Stimulated activated CD8-positive, alpha-beta memory T cell treated with anti-CD3 and anti-CD28 coated beads, Interleukin-12 subunit alpha, Interleukin-12 subunit beta, amount 100 ng/mL, for 24 hours (primary cell): ENCODE measurements around the gene CDHR4.
"Not testable (repeated sequence)": the region's sequence is repeated elsewhere in the genome, so short reads cannot be mapped to it uniquely, and the experiment has no call there.

Experiments
- DNase-seq: peaks from one replicate; pipeline ENCODE4 v3.0.0-alpha.2; 2020; ENCODE audit errors: extremely low read depth

Gene CDHR4

DNA sequence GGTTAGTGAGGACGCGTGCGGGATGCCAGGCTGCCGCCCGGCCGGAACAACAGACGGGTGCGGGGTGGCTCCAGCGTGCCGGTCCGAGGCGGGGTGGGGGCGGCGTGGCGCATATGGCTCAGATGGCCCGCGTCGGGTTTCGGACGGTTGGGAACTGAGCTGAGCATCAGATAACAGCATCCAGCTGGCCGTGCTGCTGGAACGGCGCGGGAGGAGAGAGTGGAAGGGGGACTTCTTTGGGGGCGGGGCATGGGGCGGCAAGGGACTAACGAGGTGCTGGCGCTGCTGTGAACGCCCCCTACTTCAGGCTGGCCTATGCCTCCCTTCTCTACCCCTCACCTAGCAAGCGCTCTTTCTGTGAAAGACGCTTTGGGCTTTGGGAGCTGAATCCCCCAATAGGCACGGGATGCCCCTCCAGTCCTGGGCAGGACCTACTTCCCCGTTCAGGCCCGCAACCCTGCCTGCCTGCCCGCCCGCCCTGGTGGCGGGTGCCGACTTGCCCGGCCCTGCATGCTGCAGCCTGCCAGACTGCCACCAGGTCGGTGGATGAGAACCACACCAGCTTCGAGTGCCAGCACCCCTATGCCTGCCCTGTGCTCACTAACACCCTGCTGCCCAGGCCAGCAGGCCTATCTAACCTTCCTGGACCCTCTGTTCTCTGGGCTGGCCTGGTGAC, 3.9 kb upstream of the CDHR4 start:
- DNase-seq, result no peak

DNA sequence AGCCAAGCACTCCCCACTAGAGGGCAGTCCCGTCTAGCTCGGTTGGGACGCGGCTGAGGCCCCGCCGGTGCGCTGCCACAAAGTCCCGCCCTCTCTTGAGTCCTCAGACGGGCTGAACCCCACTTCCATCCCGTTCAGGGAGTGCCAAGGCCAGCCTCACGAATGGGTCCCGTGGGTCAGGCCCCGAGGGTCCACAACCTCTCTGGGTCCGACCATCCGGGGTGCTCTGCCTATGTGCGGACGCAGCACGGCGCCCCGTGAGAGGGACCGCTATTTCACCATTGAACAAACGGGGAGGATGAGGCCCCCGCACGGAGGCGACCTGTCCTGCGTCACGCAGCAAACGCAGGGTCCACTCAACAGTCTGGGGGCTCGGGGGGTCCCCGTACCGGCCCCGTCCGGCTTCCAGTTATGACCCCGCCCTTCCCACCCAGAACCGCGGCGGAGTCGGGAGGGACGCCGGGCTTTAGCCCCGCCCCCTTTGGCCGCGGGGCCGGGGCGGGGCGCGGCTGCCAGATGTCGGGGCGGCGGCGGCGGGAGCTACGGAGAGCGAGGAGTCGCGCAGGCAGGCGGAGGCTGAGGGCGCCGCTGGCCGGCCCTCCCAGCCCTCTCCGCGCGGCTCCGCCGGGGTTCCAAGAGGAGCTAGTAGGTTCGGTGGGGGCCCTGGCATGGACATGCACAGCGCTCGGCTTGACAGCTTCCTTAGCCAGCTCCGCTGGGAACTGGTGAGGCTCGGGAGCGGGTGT, 3.2 kb upstream of the CDHR4 start, which contains the start of gene INKA1:
Gene INKA1 (plus strand): TSS at position 543 of the 746 bp plus-strand sequence. CDS start 132 bp downstream, at position 675.
- peak; percentile 66 for DNase-seq

DNA sequence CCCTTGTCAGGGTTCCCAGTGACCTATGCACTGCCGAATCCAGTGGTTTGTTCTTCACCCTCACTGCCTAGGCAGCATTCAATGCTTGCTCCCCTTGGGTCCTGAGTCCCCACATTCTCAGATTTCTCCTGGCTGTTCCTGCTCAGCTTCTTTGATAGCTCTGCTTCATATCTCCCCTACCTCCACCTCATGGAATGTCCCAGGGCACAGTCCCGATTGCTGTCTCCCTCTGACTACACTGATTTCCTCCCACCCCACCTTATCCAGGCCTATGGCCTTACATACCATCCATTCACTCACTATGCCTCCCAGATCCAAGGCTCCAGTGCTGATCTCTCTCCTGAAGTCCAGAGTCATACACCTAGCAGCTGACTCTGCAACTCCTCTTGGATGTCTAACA, 1.5 kb upstream of the CDHR4 start:
- no peak for DNase-seq

DNA sequence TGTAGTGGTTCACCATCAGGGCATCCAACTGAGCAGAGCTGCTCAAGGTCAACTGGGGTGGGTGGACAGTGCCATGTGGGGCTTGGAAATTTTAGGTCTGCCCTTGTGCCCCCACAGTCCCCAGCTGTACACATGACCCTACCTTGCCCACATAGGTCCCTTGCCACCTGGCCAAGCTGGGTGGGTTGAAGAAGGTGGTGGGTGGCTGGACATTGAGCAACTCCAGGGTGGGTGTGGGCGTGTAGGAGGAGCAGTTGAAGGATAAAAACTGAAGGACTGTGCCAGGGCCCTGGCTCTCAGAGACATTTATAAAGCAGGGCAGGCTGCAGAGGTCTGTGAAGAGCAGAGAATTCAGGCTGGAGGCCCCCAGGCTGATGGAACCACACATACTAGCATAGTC, 568 bp downstream of the CDHR4 start:
- DNase-seq, result no peak

DNA sequence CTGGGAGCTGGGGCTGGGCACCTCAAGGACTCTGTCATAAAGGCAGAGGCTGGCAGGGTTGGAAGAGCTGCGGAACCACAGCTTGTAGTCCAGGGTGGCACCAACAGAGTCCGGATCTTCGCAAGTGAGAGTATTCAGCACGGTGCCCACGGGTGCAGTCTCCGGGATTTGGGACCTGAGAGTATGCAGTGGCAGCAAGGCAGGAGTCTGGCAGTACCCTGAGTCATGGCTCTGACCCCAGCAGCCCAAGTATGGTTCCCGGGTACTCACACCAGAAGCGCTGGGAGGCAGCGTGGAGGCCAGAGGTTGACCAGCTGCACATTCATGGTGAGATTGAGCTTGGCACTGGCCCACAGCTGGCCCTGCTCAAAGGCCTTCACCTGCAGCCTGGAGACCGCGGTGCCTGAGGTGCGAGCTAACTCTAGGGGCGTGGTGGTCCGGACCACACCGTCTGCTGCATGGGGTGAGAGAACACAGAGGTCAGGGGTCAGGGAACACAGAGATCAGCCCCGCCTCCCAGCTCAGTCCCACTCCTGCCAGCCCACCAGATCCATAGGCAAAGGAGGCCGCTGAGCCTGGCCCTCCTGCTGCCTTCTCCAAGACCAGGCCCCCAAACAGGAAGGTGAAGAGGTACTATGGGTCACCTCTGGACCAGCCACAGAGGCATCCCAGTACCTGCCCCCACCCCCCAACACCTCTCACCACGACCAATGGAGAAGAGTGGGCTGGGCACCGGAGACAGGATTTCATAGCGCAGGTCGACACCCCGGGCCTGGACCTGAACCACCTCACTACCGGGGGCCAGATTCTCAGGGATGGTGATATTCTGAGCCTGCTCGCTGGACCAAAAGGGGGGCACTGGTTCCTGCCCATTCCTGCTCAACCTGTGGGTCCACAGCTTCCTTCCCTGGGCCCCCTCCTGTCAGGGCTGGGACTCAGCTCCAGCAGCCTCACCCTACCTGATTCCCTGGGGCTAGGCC, 4.5 kb downstream of the CDHR4 start:
- DNase-seq, result no peak

DNA sequence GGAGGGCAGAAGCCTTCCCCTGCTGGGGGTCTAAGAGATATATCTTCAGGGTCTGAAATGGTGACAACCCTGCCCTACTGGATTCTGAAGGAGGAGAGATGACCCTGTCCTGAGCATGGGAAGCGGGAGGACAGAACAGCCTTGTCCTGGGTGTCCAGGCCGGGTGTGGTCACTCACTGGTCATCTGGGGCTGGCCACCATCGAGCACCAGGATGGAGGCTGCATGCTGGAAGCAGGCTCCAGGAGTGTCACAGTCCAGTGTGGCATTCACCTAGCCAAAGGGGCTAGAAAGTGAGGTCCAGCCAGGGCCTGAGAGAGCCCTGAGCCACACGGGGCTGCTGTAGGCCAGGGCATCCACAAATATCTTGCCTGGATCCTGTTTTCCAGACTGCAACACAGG, 5.2 kb downstream of the CDHR4 start:
- DNase-seq, result no peak

DNA sequence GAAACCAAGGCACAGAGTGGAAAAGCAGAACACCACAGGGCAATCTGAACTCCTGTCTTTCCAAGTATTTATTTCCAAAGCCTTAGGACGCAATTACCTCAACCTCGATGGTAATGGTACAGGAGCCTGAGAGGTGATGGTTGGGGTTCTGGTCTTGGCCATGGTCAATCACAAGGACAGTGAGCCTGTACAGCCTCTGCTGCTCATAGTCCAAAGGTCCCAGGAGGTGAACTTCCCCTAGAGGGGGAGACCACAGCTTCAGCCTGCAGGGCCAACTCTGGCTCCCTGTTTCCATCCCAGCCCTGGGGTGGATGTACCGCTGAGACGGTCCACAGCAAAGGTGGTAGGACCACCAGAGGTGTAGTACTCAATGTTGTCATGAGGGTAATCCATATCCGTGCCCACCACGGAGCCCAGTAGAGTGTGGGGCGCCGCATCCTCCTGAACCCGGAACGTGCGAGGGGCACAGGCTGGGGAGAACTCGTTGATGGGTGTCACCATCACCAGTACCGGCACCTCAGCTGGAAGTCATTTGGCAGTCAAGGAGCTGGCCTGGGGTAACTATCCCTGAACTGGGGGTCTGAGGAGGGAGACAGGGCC, 6.1 kb downstream of the CDHR4 start:
- DNase-seq, result no peak

DNA sequence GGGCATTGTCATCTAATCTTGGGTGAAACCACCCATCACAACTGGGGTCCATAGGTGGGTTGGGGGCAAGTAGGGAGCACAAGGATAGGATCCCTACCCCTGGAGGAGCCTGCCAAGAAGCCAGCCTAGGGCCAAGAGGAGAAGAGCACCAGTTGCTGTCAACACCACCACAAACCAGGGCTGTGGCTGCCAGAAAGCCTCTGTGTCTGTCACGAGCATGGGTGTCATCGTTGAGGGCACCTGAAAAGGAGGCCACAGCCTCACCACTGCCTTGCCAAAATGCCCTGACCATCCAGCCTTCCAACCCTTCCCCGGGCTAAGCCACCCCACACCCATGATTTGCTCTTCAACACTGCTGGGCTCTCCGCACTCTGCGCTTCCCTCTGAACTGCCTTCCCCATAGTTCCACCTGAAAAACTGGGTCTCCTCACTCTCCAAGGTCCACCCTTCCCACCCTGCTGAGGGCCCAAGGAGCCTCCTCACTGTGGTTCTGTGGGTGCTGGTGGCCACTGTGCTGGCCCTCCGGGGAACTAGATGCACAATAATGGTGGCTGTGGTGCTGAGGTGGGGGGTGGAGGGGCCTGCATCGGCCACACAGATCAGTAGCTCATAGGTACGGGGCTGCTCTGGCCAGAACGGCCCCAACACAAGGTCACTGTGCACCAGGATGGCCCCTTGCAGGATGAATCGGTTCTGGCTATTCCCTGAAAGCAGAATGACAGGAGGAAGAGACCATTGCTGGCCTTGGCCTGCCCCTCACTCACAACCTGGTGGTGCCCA, 7.1 kb downstream of the CDHR4 start:
- DNase-seq, result no peak

DNA sequence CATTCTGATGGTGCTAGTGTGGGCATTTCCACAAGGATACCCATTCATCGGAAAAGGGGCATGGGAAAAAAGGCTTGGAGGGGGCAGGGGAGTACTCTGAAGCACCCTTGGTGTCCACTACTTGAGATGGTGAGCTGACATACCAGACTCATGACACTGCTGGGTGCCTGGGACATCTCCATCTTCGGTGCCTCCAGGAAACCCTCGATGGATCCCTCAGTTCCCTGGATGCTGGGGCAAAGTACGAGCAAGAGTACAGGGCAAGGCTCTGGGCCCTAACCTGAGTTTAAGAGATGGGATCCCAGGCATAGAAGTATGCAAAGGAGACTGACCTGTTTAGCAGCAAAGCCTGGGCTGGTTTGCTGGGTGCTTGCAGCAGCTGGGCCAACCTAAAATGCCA, 8.1 kb downstream of the CDHR4 start:
- DNase-seq, result no peak

DNA sequence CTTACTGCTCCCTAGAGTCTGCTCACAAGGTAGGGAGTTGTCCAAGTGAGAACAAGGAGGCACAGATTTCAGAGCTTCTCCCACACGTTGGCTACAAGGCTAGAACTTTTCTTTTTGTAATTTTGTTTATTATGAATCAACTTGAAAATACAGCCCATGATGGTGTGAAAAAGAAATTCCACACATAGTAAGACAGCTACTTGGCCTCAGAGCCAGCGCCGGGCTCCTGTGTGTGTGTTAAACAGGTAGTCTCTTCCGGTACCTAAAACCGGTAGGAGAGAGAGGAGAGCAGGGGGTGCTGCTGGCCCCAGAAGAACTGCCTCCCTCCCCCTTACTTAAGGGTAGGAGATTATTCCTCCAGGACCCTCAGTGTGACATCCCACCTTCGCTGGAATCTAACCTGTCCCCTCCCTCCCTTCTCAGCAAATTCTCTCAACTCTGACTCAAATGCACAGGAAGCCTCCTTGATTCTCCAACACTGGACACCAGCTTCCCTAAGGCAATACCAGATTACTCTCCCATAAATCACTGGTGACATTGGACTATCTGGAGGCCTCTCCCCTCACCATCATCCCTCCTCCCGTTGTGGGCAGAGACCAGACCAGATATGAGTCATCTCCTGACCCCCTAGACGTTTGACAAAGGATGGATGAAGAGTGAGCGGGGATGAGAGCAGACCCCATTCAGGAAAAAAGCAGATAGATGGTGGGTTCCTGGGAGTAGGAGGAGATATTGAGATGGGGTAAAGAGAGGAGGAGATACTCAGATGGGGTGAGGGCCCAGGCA, 8.9 kb downstream of the CDHR4 start:
- DNase-seq, result no peak

DNA sequence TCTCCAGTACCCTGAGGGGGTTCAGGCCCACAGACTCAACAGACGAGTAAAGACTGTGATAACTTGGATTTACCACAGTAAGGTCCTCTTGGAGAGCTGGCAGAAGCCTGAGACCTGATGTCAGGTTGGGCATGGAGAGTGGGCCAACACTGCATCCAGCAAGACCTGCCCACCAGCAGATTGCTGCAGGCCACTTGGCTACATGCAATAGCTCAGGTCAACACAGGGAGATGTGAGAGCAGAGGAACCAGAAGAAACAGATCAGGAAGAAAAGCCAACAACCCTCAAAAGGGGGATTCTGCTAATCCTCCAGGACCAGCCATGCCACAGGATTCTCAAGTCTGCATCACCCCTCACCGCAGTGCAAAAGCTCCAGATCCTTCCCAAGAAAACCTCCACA, 11.6 kb downstream of the CDHR4 start:
- no peak for DNase-seq

DNA sequence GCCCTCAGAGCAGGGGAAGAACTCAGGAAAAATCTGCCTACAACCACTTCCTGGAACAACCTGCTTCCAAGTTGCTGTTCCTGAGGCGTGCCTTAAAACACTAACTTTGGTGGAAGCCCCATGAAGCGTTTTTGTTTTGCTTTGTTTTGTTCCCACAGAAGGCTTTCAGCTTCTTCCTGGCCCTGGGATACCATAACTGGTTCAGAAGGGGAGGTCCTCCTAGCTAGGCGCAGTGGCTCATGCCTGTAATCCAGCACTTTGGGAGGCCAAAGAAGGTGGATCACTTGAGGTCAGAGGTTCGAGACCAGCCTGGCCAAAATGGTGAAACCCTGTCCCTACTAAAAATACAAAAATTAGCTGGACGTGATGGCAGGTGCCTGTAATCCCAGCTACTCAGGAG, 12.1 kb downstream of the CDHR4 start:
- DNase-seq, result no peak

DNA sequence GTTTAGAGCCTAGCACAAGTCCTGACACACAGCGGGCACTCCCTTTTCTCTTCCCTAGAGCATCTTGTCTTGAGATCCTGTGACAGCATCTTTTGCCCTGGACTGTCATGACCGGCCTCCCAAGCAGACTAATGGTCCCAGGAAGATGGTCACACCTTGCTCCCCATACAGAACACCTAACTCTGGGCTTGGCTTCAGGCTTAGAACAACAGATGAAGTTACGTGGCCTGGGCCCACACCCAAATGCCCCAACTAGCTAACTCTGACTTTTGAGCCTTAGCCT, 12.6 kb downstream of the CDHR4 start:
- no peak for DNase-seq

DNA sequence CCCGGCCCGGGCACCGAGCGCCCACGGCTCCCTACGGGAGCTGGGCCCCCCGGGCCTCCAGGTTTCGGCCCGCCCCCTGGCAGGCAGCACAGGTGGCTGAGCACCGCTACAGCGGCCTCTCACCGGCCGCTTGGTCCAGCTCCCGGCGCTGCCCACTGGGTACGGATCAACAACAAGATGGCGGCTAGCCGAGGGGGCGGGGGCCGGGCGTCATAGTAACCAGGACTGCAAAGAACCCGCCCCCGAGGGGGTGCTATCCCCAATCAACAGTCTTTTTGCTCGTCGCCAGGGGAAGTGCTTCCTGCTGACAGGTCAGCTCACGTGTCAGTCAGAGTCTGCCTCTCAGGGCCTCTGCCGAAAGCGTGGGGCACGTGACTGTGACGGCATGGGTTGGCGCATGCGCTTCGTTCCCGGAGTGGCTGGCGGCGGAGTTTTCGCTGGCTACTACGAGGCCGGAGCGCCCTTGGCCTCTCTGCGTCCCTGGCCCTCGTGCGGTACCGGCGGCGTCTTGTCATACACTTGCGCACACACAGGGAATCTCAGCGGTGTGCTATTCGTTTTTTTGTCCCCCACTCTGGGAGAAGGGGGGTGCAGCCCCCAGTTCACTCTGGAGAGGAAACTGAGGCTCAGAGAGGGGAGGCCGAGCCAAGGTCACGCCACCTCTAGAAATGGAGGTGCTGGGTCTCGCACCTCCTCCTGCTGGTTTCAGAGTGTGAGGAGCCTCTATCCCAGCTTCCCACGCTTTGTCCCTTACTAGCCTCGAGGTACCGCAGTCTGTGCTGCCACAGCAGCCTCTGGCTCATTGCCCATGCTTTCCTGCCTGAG, 13.1 kb downstream of the CDHR4 start, which contains the start of gene IP6K1:
Gene IP6K1 (minus strand): TSS at position 186 of the 825 bp plus-strand sequence. CDS start 38,502 bp downstream, outside the sequence.
- peak; percentile 99 for DNase-seq

DNA sequence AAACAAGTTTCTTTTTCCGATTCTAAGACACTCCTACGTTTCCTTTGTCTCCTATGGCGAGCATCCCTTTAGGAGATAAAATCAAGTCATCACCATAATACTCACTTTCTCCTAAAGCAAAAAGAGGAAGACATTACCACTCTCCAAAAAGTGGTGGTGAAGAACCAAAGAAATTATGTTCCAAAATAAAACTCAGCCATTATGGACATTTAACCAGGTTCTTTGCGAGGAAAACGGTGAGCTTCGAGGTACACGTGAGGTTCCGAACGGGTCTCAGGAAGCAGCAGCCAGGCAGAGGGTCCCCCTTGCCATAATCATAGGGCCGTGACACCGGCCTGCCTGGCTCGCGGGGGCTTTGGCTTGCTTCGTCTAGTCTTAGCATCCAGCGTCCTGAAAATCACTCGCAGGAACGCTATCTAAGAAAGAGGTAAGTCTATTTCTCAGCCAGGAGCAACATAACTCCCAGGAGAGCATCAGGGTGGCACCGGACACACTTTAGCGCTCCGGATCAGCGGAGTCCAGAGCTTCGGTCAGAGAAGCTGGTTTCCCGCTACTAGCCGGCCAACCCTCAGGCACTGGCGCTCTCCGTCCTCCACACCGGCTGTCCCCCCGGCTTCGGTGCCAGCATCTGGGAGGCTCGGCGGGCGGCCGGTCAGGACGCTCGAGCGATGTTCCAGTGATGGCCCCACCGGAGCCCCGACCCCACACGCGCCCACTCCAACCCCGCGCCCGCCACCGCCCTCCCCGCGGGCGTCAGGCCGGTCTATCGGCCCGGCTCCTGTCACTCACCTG, 13.9 kb downstream of the CDHR4 start:
- DNase-seq, result no peak

DNA sequence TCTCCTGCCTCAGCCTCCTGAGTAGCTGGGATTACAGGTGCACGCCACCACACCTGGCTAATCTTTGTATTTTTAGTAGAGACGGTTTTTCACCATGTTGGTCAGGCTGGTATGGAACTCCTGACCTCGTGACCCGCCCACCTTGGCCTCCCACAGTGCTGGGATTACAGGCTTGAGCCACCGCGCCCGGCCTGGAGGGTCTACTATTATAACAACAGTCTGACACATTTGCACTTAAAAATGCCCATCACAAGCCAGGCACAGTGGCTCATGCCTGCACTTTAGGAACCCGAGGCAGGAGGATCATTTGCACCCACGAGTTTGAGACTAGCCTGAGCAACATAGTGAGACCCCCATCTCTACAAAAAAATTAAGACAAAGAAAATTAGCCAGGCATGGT, 17.4 kb downstream of the CDHR4 start:
- DNase-seq, result not testable (repeated sequence)

DNA sequence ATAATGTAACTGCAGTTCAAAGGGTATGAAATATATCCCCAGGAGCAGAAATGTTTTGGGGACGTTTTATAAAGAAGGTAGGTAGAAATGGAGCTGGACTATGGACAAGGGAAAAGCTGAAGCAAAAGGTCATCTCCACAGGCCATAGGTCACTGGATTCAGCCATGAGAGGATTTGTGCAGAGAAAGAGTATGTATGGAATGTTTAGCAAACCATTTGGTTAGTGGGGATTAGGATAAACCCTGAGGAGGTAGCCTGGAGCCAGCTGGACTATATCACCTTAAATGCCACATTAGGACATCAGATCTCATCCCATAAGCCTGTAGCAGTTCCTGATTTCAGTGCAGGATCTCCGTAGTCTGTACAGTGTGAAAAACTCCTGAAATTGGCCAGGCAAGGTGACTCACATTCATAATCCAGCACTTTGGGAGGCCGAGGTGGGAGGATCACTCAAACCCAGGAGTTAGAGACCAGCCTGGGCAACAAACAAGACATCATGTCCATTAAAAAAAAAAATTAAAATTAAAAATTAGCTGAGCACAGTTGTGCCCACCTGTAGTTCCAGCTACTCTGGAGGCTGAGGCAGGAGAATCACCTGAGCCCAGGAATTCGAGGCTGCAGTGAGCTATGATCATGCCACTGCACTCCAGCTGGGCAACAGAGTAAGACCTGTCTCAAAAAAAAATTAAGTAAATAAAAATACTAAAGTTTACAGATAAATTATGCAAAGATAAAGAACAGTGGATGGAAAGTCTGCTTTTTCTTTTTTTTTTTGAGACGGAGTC, 18.1 kb downstream of the CDHR4 start:
- DNase-seq, result no peak

DNA sequence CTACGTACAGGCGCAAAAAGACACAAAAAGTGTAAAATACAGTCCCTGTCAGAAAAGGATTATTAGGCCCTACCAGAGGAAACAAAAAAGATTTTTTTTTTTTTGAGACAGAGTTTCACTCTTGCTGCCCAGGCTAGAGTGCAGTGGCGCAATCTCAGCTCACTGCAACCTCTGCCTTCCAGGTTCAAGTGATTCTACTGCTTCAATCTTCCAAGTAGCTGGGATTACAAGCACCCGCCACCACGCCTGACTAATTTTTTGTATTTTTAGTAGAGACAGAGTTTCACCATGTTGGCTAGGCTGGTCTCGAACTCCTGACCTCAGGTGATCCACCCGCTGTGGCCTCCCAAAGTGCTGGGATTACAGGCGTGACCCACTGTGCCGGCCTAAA, 18.7 kb downstream of the CDHR4 start:
- not testable (repeated sequence) for DNase-seq
